Uterus (tissue), 2 donors: ENCODE measurements around the gene OPRL1.

ENCODE experiments used
- CTCF ChIP-seq, 4 experiments: fragments of 200-600 bp in 2 of 4; fragments of 450-650 bp in 2 of 4; sonication (generic) in 2 of 4; IDR thresholded peaks; one replicate each; pipeline ENCODE4 v1.5.1; 2016 to 2019; ENCODE audit warnings: antibody characterized with exemption in 4 of 4, mild to moderate bottlenecking in 2 of 4, moderate library complexity in 1 of 4
- POLR2A ChIP-seq, 2 donors: fragments of 450-650 bp; IDR thresholded peaks; one replicate each; pipeline ENCODE4 v1.6.1; 2016; ENCODE audit warnings: antibody characterized with exemption in 2 of 2, mild to moderate bottlenecking in 1 of 2, moderate library complexity in 1 of 2

GRCh38 chr20:64114356-64114971, 34.6 kb downstream of the OPRL1 start:
- TF ChIP-seq POLR2A (IDR thresholded peaks at IDR 0.05) (no peak), CTCF (IDR thresholded peaks at IDR 0.05) (no peak)
